SK-N-SH treated with all-trans-retinoic acid at 6 μM for 48 hours (cell line): ENCODE measurements around the gene STK33.

ENCODE experiments used
- ARNTL ChIP-seq: fragments of 450-650 bp; formaldehyde crosslinking; IDR thresholded peaks from 2 replicates; pipeline ENCODE4 v1.5.0; 2020; ENCODE audit warnings: low read depth, mild to moderate bottlenecking, moderate library complexity, borderline replicate concordance
- CREB5 ChIP-seq: fragments of 250-450 bp; sonication (Bioruptor Pico); IDR thresholded peaks from 2 replicates; pipeline ENCODE4 v1.5.1; 2020; ENCODE audit warnings: low read depth, mild to moderate bottlenecking, moderate library complexity
- CSDC2 ChIP-seq: fragments of 250-450 bp; sonication (Bioruptor Pico); IDR thresholded peaks from 2 replicates; pipeline ENCODE4 v1.5.0; 2020; ENCODE audit warnings: mild to moderate bottlenecking, moderate library complexity
- PATZ1 ChIP-seq: fragments of 250-450 bp; sonication (Bioruptor Pico); IDR thresholded peaks from 2 replicates; pipeline ENCODE4 v1.8.0; 2020; ENCODE audit warnings: mild to moderate bottlenecking, moderate library complexity, borderline replicate concordance
- RARB ChIP-seq: fragments of 250-450 bp; sonication (Bioruptor Pico); IDR thresholded peaks from 2 replicates; pipeline ENCODE4 v1.8.0; 2021; ENCODE audit warnings: mild to moderate bottlenecking, moderate library complexity
- TOX ChIP-seq: fragments of 250-450 bp; sonication (Bioruptor Pico); IDR thresholded peaks from 2 replicates; pipeline ENCODE4 v1.8.0; 2021; ENCODE audit warnings: mild to moderate bottlenecking, moderate library complexity, borderline replicate concordance
- ZFP30 ChIP-seq: fragments of 450-650 bp; formaldehyde crosslinking; IDR thresholded peaks from 2 replicates; pipeline ENCODE4 v1.5.0; 2022; ENCODE audit warnings: mild to moderate bottlenecking, moderate library complexity
- ZNF70 ChIP-seq: fragments of 450-650 bp; formaldehyde crosslinking; IDR thresholded peaks from 2 replicates; pipeline ENCODE4 v1.5.0; 2020; ENCODE audit warnings: mild to moderate bottlenecking, moderate library complexity
- ZNF8 ChIP-seq: fragments of 450-650 bp; formaldehyde crosslinking; IDR thresholded peaks from 2 replicates; pipeline ENCODE4 v1.5.0; 2020; ENCODE audit warnings: mild to moderate bottlenecking, moderate library complexity

- TF ChIP-seq ZNF70: no peak
- no peak for TF ChIP-seq PATZ1 (CRISPR knock-in tag)
- TF ChIP-seq RARB (CRISPR knock-in tag): no peak
- no peak for TF ChIP-seq TOX (CRISPR knock-in tag)
- no peak for TF ChIP-seq ZFP30
- TF ChIP-seq CREB5: no peak
- TF ChIP-seq ZNF8 (CRISPR knock-in tag): no peak
- no peak for TF ChIP-seq ARNTL (CRISPR knock-in tag)
- TF ChIP-seq CSDC2: no peak
Measured at GRCh38 chr11:8533332-8533731, 60.7 kb downstream of the STK33 start.
